Cortex of kidney (tissue), 1 donor: ENCODE results near the gene ORC5.
"Not testable (repeated sequence)": the region's sequence is repeated elsewhere in the genome, so short reads cannot be mapped to it uniquely, and the experiment has no call there.

ENCODE experiments used
- DNase-seq: peaks from one replicate; lab custom pipeline; 2025; lab: John Stamatoyannopoulos, UW

Gene ORC5

GRCh38 chr7:104207731-104208420, at the start of gene ORC5:
Gene ORC5 (minus strand): TSS chr7:104208013. CDS start chr7:104207904, 109 bp downstream.
- no peak for DNase-seq

GRCh38 chr7:104255616-104256015, 47.8 kb upstream of the ORC5 start:
- no peak for DNase-seq

- no peak for DNase-seq
Measured at GRCh38 chr7:104255194-104255593, 47.4 kb upstream of the ORC5 start.

- DNase-seq: no peak
Measured at GRCh38 chr7:104254696-104255095, 46.9 kb upstream of the ORC5 start.

- no peak for DNase-seq
Measured at GRCh38 chr7:104252409-104253134, 44.8 kb upstream of the ORC5 start.

GRCh38 chr7:104242638-104243037, 34.8 kb upstream of the ORC5 start:
- no peak for DNase-seq

- no peak for DNase-seq
Measured at GRCh38 chr7:104241538-104242209, 33.9 kb upstream of the ORC5 start.

GRCh38 chr7:104241135-104241534, 33.3 kb upstream of the ORC5 start:
- no peak for DNase-seq

GRCh38 chr7:104240401-104240800, 32.6 kb upstream of the ORC5 start:
- DNase-seq: no peak

- DNase-seq: not testable (repeated sequence)
Measured at GRCh38 chr7:104234990-104235389, 27.2 kb upstream of the ORC5 start.

- no peak for DNase-seq
Measured at GRCh38 chr7:104231054-104232046, 23.5 kb upstream of the ORC5 start.

GRCh38 chr7:104230606-104231005, 22.8 kb upstream of the ORC5 start:
- no peak for DNase-seq

GRCh38 chr7:104228442-104228841, 20.6 kb upstream of the ORC5 start:
- no peak for DNase-seq

GRCh38 chr7:104225451-104225850, 17.6 kb upstream of the ORC5 start:
- DNase-seq: no peak

GRCh38 chr7:104217620-104218019, 9.8 kb upstream of the ORC5 start:
- DNase-seq: no peak

GRCh38 chr7:104209063-104209462, 1.2 kb upstream of the ORC5 start:
- DNase-seq: no peak

- DNase-seq: no peak
Measured at GRCh38 chr7:104208421-104208780, 588 bp upstream of the ORC5 start.

- DNase-seq: no peak
Measured at GRCh38 chr7:104207348-104207730, 474 bp downstream of the ORC5 start.

- DNase-seq: no peak
Measured at GRCh38 chr7:104206841-104207240, 972 bp downstream of the ORC5 start.

GRCh38 chr7:104198673-104199278, 9.0 kb downstream of the ORC5 start:
- no peak for DNase-seq

- no peak for DNase-seq
Measured at GRCh38 chr7:104196161-104196560, 11.7 kb downstream of the ORC5 start.
